Activated effector memory CD4-positive, alpha-beta T cell treated with Interleukin-2 at 50 U/mL for 16 hours (primary cell): ENCODE results near the gene CCR2.

Experiments used
- DNase-seq: peaks from one replicate; pipeline ENCODE4 v3.0.0-alpha.2; 2020

CCR2 gene

DNA sequence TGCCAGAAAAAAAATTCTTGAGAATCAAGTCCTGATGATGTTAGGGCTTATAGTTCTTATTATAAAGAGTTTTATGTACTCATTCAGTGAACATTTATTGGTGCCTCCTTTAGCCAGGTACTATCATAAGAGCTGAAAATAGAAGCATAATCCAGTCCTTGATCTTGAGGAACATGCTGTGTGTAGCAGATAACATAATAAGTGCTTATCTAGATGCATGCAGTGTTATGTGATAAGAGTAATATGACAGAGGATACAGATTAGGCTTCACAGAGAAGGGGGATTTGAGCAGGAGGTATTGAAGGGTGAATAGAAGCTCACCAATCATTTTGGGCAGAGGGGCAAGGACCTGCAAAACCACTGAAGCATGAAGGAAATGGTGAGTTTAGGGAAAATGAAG, 1.1 kb downstream of the CCR2 start:
- no peak for DNase-seq

DNA sequence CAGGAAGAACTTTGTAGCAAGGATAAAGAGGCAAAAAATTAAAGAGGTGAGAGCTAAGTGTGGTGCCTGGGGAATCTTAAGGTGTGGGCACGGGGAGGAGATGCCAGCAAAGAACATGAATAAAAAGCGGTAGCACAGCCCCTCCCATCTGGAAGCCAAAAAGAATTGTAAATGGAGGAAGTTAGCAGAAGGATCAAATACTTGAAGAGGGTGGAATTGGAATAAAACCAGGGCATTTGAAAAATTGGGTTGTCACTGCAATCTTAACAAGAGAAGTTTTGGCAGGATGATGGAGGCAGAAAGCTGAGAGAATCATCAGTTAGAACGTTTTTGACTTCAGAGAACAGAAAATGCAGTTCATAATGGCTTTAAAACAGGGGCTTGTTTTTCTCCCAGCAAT, 2.4 kb downstream of the CCR2 start:
- DNase-seq: no peak

DNA sequence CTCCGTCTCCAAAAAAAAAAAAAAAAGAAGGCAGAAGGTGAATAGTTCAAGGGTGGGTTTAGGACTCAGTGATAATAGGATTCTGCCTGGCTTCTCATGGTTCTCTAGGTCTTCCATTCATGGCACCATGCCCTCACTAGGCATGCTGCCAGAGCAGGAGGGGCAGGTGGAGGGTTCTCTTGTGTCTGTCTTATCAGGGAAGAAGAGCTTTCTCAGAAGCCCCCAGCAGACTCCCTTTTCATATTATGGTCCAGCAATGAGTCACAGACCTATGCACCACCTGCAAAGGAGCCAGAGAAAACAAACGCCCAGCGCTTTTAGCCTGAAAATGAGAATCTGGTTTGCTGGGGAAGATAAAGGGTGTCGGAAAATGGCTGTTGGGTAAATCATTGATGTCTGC, 3.0 kb downstream of the CCR2 start:
- DNase-seq: no peak

DNA sequence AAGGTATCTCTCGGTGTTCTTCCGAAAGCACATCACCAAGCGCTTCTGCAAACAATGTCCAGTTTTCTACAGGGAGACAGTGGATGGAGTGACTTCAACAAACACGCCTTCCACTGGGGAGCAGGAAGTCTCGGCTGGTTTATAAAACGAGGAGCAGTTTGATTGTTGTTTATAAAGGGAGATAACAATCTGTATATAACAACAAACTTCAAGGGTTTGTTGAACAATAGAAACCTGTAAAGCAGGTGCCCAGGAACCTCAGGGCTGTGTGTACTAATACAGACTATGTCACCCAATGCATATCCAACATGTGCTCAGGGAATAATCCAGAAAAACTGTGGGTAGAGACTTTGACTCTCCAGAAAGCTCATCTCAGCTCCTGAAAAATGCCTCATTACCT, 4.6 kb downstream of the CCR2 start:
- DNase-seq: no peak

DNA sequence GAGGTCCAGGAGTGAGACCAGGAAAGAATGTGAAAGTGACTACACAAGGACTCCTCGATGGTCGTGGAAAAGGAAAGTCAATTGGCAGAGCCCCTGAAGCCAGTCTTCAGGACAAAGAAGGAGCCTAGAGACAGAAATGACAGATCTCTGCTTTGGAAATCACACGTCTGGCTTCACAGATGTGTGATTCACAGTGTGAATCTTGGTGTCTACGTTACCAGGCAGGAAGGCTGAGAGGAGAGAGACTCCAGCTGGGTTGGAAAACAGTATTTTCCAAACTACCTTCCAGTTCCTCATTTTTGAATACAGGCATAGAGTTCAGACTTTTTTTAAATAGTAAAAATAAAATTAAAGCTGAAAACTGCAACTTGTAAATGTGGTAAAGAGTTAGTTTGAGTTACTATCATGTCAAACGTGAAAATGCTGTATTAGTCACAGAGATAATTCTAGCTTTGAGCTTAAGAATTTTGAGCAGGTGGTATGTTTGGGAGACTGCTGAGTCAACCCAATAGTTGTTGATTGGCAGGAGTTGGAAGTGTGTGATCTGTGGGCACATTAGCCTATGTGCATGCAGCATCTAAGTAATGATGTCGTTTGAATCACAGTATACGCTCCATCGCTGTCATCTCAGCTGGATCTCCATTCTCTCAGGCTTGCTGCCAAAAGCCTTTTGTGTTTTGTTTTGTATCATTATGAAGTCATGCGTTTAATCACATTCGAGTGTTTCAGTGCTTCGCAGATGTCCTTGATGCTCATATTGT, 6.0 kb downstream of the CCR2 start:
- no peak for DNase-seq

DNA sequence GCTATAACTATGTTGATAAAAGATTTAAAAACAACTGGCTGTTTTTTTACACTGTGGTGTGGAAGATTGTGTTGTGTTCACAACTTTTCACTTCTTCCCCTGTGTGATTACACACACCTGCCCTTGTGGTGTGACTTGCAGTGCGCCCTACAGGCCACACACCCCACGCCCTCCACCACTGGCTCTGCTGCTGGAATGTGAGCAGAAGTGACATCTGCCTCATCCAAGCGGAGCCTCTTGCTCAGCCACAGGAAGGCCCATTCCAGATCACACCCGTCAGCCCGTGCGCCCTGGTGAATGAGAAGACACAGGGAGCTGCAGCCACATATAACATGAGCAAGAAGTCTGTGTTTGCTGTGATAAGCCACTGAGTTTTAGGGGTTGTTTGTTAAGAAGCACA, 7.0 kb downstream of the CCR2 start:
- no peak for DNase-seq

DNA sequence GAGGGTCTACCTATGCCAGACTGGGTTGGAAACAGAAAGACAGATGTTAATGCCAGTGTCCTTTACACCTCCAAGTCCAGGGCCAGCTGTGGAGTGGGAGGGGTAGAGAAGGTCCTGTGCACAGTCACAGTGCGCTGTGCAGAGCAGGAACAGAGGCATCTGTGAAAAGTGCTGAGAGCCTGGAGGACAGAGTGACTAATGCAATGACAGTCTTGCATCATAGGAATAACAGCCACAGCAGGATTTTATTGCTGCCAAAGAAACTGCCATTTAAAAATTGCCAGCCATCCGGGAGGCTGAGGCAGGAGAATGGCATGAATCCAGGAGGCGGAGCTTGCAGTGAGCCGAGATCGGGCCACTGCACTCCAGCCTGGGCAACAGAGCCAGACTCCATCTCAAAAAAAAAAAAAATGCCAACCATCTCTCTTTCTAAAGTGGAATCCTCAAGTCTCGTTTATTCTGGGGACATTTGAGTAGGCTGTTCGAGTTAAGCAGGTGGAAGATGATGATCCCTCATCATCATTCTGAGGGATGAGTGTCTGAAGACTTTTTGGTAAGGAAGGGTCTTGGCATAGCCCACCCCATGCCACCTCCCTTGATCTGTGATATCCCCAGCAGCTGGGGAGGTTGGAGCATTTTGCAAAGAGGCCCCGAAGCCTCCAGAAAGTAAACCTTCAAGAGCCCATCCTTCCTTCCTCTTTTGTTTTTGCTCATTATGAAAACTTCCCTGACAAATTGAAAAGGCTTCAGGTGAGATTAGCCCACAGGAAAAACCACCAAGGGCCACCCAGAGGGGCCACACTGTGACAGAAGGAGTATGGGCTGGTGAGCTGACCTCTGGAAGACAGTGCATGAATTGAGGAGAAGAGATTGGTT, 7.7 kb downstream of the CCR2 start:
- no peak for DNase-seq

DNA sequence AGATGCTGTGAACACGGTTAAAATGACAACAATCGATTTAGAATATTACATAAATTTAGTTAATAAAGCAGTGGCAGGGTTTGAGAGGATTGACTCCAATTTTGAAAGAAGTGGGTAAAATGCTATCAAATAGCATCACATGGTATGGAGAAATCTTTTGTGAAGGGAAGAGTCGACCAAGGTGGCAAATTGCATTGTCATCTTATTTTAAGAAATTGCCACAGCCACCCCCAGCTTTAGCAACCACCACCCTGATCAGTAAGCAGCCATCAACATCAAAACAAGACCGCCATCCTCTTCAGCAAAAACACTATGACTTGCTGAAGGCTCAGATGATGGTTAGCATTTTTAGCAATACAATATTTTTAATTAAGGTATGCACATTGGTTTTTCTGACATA, 11.1 kb downstream of the CCR2 start:
- DNase-seq: no peak

DNA sequence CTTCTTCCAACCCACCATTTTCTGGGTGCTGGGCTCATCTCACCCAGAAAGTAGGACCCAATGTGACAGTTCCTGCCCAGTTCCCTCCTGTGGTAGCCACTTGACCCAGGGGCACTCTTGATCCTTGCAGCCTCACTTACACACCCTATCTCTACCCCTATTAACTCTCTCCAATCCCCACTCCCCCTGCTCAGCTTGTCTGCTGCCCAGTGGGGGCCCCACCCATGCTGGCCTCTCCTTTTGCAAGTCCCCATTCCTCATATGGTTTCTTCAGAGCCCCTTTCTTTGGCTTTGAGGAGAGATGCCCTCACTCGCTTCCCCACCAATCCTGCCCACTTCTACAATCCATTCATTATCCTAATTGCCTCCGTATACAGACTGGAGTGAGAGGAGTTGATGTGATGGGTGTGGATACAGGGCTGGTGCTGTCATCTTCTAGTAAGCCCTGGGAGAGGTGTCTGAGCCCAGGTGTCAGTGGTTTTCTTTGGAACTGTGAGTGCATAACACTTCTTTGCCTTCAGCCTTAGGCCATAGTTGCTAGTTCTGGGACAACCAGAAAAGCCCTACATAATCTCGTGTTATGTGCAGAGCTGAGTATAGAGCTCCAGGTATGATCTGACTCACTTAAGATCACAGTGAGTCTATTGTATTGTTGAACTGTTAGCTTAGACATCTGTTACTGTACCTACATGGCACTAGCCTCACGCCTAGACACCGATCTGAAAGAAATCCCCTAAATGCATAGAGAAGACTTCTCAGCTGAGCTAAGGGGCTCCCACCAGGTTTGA, 12.0 kb downstream of the CCR2 start:
- DNase-seq: no peak

DNA sequence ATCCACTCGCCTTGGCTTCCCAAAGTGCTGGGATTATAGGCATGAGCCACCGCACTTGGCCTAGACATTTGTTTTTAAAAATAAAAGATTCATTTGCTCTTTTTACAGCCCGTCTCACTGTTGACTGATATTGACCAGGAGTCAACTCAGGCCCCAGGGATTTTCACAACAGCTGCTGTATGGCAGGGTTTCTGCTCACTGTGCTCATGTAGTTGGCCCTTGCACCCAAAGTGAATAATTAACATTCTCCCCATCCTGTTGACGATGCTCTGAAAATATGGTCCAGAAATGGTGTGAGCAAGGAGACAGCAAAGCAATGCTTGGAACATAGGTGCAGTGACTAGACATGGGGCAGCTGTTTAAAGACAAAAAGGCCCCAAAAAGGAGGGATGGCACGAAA, 13.9 kb downstream of the CCR2 start:
- no peak for DNase-seq

DNA sequence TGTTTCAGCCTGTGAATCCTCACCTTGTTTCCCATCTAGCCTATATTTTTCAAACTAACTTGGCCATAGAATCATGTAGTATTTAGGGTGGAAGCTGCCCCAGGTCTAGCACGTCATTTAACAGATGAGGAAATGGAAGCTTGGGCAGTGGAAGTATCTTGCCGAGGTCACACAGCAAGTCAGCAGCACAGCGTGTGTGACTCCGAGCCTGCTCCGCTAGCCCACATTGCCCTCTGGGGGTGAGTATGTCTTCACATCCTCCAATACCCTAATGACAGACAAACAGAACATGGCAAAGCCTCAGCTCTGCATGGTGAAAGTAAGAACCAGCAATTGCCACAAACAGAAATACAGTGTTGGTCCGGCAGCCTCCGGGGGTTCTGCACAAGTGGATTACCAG, 14.7 kb downstream of the CCR2 start:
- DNase-seq: peak; percentile 68

DNA sequence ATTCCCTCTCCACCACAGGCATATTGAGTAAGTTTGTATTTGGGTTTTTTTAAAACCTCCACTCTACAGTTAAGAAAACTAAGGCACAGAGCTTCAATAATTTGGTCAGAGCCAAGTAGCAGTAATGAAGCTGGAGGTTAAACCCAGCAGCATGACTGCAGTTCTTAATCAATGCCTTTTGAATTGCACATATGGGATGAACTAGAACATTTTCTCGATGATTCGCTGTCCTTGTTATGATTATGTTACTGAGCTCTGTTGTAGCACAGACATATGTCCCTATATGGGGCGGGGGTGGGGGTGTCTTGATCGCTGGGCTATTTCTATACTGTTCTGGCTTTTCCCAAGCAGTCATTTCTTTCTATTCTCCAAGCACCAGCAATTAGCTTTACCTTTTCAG, 15.2 kb downstream of the CCR2 start:
- no peak for DNase-seq

DNA sequence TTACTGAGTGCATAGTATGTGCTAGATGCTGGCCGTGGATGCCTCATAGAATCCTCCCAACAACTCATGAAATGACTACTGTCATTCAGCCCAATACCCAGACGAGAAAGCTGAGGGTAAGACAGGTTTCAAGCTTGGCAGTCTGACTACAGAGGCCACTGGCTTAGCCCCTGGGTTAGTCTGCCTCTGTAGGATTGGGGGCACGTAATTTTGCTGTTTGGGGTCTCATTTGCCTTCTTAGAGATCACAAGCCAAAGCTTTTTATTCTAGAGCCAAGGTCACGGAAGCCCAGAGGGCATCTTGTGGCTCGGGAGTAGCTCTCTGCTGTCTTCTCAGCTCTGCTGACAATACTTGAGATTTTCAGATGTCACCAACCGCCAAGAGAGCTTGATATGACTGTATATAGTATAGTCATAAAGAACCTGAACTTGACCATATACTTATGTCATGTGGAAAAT, 15.8 kb downstream of the CCR2 start:
- DNase-seq: no peak

DNA sequence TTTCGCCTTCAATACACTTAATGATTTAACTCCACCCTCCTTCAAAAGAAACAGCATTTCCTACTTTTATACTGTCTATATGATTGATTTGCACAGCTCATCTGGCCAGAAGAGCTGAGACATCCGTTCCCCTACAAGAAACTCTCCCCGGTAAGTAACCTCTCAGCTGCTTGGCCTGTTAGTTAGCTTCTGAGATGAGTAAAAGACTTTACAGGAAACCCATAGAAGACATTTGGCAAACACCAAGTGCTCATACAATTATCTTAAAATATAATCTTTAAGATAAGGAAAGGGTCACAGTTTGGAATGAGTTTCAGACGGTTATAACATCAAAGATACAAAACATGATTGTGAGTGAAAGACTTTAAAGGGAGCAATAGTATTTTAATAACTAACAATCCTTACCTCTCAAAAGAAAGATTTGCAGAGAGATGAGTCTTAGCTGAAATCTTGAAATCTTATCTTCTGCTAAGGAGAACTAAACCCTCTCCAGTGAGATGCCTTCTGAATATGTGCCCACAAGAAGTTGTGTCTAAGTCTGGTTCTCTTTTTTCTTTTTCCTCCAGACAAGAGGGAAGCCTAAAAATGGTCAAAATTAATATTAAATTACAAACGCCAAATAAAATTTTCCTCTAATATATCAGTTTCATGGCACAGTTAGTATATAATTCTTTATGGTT, 17.1 kb downstream of the CCR2 start, which contains the start of gene CCR5:
TSS of gene CCR5 (plus strand) at position 108 of the 680 bp plus-strand sequence. CDS start 1,957 bp downstream, outside the sequence.
- DNase-seq: no peak

DNA sequence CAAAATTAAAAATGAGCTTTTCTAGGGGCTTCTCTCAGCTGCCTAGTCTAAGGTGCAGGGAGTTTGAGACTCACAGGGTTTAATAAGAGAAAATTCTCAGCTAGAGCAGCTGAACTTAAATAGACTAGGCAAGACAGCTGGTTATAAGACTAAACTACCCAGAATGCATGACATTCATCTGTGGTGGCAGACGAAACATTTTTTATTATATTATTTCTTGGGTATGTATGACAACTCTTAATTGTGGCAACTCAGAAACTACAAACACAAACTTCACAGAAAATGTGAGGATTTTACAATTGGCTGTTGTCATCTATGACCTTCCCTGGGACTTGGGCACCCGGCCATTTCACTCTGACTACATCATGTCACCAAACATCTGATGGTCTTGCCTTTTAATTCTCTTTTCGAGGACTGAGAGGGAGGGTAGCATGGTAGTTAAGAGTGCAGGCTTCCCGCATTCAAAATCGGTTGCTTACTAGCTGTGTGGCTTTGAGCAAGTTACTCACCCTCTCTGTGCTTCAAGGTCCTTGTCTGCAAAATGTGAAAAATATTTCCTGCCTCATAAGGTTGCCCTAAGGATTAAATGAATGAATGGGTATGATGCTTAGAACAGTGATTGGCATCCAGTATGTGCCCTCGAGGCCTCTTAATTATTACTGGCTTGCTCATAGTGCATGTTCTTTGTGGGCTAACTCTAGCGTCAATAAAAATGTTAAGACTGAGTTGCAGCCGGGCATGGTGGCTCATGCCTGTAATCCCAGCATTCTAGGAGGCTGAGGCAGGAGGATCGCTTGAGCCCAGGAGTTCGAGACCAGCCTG, 17.8 kb downstream of the CCR2 start:
- DNase-seq: no peak

DNA sequence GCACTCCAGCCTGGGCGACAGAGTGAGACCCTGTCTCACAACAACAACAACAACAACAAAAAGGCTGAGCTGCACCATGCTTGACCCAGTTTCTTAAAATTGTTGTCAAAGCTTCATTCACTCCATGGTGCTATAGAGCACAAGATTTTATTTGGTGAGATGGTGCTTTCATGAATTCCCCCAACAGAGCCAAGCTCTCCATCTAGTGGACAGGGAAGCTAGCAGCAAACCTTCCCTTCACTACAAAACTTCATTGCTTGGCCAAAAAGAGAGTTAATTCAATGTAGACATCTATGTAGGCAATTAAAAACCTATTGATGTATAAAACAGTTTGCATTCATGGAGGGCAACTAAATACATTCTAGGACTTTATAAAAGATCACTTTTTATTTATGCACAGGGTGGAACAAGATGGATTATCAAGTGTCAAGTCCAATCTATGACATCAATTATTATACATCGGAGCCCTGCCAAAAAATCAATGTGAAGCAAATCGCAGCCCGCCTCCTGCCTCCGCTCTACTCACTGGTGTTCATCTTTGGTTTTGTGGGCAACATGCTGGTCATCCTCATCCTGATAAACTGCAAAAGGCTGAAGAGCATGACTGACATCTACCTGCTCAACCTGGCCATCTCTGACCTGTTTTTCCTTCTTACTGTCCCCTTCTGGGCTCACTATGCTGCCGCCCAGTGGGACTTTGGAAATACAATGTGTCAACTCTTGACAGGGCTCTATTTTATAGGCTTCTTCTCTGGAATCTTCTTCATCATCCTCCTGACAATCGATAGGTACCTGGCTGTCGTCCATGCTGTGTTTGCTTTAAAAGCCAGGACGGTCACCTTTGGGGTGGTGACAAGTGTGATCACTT, 18.8 kb downstream of the CCR2 start:
- no peak for DNase-seq

DNA sequence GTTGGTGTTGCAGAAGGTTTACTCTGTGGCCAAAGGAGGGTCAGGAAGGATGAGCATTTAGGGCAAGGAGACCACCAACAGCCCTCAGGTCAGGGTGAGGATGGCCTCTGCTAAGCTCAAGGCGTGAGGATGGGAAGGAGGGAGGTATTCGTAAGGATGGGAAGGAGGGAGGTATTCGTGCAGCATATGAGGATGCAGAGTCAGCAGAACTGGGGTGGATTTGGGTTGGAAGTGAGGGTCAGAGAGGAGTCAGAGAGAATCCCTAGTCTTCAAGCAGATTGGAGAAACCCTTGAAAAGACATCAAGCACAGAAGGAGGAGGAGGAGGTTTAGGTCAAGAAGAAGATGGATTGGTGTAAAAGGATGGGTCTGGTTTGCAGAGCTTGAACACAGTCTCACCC, 20.8 kb downstream of the CCR2 start:
- no peak for DNase-seq

DNA sequence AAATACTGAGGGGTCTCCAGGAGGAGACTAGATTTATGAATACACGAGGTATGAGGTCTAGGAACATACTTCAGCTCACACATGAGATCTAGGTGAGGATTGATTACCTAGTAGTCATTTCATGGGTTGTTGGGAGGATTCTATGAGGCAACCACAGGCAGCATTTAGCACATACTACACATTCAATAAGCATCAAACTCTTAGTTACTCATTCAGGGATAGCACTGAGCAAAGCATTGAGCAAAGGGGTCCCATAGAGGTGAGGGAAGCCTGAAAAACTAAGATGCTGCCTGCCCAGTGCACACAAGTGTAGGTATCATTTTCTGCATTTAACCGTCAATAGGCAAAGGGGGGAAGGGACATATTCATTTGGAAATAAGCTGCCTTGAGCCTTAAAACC, 21.3 kb downstream of the CCR2 start:
- no peak for DNase-seq

DNA sequence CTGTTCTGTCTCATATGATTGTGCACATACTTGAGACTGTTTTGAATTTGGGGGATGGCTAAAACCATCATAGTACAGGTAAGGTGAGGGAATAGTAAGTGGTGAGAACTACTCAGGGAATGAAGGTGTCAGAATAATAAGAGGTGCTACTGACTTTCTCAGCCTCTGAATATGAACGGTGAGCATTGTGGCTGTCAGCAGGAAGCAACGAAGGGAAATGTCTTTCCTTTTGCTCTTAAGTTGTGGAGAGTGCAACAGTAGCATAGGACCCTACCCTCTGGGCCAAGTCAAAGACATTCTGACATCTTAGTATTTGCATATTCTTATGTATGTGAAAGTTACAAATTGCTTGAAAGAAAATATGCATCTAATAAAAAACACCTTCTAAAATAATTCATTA, 21.9 kb downstream of the CCR2 start:
- DNase-seq: no peak

DNA sequence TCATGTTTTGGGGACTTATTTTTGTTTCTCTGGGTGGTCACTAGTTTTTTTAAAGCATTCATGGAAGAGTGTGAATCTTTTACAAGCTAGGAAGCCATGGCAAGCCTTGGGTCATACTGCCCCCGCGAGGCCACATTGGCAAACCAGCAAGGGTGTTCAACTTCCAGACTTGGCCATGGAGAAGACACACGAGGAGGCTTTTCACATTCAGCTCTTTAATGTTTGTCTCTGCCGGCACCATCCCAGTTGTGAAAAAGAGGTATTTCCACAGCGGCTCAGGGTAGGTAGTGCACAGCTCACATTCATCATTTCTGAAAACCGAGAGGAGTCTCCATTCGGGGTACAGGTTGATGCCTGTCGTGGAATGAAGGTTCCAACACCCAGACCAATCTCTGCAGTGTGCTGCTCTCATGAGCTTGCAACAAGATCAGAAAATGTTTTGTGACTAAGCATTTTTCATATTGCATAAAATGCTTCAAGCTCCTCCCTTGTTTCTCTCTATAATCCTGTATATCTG, 24.6 kb downstream of the CCR2 start:
- peak; percentile 53 for DNase-seq
